Stimulated activated CD8-positive, alpha-beta memory T cell treated with anti-CD3 and anti-CD28 coated beads, Interleukin-15, amount 100 ng/mL, for 24 hours (primary cell): Measurements from ENCODE around the gene ZNF385B.

Experiments
- DNase-seq: peaks from one replicate; pipeline ENCODE4 v3.0.0-alpha.2; 2020; ENCODE audit warnings: low read depth

Gene ZNF385B

DNA sequence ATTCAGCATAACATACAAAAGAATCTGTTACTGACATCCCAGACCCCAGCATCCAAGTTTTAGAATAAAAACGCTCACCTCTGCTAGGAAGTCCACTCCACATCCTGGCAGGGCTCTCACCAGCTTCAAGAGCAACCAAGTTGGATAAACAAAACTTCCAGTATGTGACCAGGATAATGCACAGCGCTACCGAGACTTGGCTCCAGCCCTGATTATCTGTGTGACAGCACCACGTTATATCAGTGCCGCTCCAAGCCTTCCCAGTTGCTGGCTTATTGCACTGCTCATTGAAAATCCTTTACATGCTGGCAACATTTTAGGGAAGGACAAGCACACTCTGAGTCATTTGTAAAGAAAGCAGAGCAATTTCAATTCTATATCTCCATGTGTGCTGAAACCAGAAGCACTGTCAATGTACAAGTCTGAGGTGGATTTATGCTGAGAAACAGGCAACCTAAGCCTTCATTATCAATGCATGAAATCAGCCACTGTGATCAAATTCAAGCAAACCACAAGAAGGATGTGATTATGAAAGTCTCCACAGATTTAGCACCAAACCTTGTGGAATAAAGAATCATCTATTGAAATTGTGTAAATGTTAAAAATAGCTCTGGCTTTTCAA, 115.7 kb downstream of the ZNF385B start:
- no peak for DNase-seq

DNA sequence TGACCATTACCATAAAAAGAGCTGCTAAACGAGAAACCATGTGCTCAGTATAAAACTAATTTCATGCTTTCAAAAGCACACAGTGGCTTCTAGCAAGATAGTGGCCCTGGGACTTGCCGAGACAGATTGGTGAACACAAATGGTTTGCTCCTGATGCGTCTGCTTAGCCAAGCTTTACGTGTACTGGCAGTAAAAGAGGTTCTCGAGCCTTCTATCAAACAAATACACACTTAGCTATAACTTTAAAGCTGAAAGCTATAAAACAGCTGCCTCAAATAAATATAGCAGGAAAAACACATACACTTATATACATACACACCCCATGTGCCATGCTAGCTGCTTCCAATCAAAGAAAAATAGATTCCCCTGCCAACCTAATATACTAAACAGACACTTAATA, 117.0 kb downstream of the ZNF385B start:
- DNase-seq: no peak

- DNase-seq: no peak
These were observed 120.1 kb downstream of the ZNF385B start for GRCh38 chr2:179741317-179741716.

- no peak for DNase-seq
These were observed 131.4 kb downstream of the ZNF385B start for GRCh38 chr2:179729966-179730365.

DNA sequence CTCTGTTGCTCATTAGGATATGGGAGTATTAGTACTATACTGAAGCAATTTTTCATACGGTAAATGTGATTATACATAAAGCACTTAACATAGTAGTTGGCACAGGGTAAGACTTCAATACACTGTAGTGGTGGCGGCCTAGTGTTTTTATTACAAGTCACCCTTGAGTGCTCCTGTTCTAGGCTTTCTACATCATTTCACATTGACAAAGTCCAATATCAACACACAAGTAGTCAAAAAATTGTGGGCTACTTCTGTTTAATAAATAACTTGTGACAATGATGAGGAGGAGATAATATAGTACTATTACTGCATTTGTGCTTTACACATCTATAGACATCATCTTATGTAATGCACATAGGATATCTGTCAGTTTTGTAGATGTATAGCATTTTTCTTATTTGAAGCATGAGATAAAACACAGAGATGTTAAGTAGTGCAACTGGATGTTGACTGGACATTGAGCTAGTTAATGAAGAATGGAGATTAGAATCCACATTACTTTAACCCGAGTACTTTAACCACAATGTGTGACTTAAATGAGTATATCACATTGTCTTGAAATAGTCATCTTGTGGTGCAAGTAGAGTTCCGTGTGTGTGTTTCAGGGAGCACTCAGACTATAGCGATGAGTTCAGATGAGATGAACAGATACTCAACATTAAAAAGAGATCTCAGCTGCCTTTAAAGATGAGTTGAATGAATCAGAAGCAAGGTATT, 134.8 kb downstream of the ZNF385B start:
- DNase-seq: no peak

GRCh38 chr2:179724403-179724802, 137.0 kb downstream of the ZNF385B start:
- no peak for DNase-seq

DNA sequence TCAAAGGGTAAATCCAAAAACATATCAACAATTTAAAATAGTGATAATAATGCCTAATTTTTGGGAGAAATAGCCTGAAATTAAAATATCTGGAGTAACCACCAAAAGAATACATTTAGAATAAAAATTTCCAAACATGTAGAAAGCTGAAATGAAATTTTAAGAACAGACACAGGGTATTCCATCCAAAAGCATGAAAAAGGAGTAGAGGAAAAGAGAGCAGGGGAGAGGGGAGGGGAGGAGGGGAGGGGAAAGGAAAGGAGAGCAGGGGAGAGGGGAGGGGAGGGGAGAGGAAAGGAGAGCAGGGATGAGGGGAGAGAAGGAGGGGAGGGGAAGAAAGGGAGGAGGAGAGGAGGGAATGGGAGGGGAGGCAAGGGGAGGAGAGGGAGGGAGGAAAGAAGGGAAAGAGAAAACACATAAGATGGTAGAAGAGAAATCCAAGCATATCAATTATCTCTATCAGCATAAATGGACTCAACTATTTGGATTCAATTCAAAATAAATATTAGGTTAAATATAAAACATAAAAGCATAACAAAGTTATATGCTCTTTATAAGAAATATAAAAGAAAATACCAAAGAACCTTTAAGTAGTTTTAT, 141.1 kb downstream of the ZNF385B start:
- DNase-seq: no peak

DNA sequence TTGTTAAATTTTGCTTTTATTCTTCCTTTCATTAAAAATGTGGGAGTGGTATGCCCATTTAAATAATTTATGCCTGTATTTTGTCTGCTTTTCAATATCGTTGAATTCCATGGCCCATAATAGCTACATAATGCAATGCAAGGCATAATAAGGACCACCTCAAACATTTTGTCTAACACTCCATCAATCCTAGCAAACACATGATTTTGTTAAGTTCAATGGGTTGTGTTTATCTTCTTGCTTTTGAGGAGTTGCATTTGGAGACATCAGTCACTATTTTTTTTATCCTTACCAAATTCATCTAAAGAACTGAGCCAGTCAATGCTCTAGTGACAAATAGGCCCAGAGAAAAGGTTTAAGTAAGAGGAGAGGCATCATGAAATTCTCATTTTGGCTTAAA, 145.5 kb downstream of the ZNF385B start:
- DNase-seq: no peak

GRCh38 chr2:179715196-179715595, 146.2 kb downstream of the ZNF385B start:
- no peak for DNase-seq

GRCh38 chr2:179712825-179713224, 148.6 kb downstream of the ZNF385B start:
- DNase-seq: no peak

DNA sequence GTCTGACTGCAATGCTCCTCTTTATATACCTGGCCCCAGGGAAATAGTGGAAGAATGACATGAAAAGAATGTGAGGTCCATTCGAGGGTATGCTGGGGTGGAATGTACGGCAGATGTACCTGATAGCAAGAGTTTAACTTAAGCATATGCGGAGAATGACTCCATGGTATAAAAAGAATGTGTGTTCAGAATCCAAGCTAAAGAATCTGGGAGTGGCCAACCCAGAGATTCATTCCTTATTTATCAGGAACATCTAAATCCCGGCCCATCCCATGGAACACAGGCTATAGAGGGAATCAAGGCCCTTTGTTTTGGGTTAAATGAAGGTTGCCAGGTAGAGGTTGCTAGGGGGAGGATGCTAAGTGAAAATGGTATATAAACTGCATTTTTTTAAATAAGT, 150.0 kb downstream of the ZNF385B start:
- DNase-seq: no peak

GRCh38 chr2:179703702-179704101, 157.7 kb downstream of the ZNF385B start:
- no peak for DNase-seq

- no peak for DNase-seq
These were observed 158.5 kb downstream of the ZNF385B start for GRCh38 chr2:179702912-179703311.

DNA sequence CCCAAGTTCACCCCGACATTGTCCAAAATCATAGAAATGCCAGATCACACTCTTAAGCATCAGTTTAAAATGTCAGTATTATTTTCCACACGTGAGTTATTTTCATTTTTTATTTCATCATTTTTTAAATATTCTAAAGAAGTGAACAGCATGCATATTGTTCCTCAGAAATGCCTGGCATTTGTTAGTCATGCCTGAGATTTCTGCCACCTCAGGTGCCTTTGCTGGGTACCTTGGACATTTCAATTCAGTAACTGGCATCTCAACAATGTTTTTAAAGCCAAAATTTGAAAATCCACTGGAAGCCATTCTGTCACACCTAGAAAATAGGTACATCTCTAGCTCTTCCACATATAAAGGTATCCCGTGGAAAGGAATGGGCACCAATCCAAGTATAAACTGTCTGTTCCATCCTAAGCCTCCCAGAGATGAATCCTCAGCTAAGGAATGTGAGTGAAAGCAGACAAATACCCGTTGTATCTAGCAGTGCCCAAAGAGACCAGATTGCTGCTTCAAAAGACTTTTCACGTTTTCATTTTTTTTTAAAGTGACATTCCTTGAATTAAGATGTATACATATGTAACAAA, 159.8 kb downstream of the ZNF385B start:
- no peak for DNase-seq

GRCh38 chr2:179695486-179695885, 165.9 kb downstream of the ZNF385B start:
- no peak for DNase-seq

DNA sequence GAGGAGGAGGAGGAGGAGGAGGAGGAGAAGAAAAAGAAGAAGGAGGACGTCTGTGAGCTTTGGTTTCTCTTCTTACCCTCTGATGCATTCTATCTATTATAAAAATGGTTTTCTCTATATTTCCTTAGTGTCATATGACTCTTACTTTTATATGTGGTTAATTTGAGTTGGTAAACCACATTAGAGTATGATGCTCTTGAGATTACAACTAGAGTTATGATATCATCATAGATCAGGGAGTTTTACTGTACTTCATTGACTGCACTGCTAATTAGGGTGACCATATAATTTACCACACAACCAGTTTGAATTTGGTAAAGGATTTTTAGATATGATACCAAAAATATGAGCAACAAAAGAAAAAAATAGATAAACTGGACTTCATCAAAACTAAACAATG, 166.4 kb downstream of the ZNF385B start:
- no peak for DNase-seq

- no peak for DNase-seq
These were observed 168.8 kb downstream of the ZNF385B start for GRCh38 chr2:179692610-179693009.

GRCh38 chr2:179692043-179692442, 169.4 kb downstream of the ZNF385B start:
- no peak for DNase-seq

DNA sequence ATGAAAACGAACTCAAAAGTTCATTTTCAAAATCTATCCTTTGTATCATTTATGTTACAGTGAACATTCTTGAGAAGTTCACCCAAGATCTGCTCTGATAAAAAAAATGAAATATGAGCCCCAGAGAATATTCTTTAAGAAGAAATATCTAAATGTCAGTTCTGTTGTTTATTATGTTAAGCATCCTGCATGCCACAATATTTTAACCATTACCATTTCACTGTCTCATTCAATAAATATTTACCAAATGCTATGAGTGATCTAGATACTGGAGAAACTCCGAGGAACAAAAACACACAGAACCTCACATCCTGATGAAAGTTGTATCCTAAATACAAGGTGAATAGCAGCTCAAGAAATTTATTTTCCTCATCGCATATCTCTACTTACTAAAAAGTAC, 170.2 kb downstream of the ZNF385B start:
- DNase-seq: no peak

GRCh38 chr2:179686718-179687342, 174.6 kb downstream of the ZNF385B start:
- DNase-seq: no peak

GRCh38 chr2:179686069-179686468, 175.3 kb downstream of the ZNF385B start:
- DNase-seq: no peak

- no peak for DNase-seq
These were observed 176.3 kb downstream of the ZNF385B start for GRCh38 chr2:179685146-179685545.

- no peak for DNase-seq
These were observed 178.7 kb downstream of the ZNF385B start for GRCh38 chr2:179682756-179683155.
